CD4-positive, alpha-beta T cell treated with Interleukin-12 subunit alpha and Interleukin-12 subunit beta, for 1 hour (primary cell): Measurements from ENCODE around the gene DCBLD2.

ENCODE experiments used
- DNase-seq: peaks from one replicate; pipeline ENCODE4 v3.0.0-alpha.2; 2020

DCBLD2 gene

DNA sequence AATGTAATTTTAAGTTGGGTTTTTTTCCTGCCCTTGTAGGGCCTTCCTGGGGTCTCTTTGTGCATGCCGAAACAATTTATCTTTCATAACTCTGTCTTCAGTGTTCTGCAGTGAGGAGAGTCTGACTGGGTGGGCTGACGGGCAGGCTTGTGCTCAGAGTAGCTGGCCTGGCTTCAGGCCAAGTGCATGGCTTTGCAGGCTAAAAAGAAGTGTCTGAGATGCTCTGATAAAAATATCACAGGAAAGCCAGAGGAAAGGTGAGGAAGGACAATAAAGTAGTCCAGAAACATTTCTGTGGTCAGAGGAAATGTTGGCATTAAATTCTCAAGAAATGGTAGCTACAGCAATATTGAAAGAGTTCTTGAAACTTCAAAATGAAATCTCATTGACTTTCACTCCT, 112.8 kb downstream of the DCBLD2 start:
- no peak for DNase-seq

DNA sequence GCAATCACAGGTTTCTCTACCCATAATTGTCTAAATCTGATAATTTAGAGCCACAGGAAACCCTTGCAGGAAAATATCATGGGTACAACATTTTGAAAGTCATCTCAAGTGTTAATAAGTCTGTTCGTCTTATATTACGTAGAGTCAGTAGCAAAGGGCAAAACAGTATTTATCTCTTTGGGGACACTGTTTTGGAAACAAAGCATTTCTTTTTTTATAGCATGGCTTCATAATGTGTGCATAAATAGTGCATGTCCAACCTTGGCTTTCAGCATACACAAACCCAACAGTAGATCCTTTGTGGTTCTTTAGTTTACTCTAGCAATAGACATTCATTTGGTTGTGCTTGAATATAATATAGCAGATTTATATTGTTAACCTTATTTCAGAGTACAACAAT, 114.3 kb downstream of the DCBLD2 start:
- DNase-seq = no peak

DNA sequence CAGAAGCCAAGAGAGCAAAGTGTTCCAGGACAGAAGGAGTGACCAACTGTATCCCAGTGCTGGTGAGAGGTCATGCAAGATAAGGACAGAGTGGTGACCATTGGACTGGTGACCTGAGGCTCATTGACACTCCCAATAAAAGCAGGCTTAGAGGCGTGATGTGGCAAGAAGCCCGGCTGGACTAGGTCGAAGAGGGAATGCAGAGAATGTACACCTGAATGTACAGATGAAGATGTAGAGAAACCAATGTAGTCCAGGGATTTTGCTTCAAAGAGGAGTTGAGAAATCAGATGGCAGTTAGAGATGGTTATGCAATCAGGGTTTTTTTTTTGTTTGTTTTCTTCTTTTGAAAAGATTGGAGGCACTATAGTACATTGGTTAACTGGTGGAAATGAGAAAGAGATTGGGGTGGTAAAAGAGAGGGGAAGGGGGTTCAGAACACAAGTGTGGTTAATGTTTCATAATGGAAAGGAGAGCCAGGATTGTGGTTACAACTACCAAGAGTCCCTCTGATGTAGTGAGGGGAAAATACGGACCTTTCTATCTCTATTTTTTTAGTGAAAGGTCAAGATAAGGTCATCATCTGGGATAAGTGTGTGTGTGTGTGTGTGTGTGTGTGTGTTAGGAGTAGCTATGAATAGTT, 115.0 kb downstream of the DCBLD2 start:
- DNase-seq = no peak

DNA sequence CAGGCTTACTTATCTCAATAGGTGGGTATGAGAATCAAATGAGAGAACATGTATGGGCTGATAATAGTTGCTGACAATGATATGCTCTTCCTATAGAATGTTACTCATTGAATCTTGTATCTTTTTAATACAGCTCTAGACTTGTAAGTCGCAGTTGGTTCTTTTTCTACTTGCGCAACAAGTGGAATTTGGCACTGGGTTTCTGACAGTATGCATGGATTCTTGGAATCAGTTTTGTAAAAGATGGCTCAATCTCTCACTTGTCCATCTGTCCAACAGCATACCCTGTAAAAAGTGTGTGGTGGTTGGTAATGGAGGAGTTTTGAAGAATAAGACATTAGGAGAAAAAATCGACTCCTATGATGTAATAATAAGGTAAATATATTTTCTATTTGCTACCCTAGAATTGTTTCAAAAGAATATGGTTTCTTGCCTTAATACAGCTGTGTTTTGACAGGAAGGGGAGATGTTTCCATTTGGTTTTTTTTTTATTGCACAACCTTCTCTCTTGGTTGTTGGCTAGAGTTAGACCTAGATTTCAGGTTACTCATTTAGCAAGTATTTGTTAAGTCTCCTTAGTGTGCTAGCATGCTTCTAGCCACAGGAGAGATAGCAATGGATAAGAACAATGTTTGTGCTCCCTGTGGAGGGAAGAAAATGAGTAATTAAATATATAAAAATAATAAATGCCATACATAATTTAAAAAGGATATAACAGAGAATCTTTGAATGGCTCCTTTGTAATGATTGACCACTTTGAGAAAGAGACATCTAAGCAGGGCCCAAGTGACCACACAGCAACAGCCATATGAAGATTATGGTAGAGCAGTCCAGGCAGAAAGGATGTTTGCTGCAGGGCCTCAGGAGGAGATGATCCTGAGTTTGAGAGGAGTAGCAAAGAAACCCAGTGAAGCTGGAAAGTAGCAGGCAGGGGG, 116.6 kb downstream of the DCBLD2 start:
- DNase-seq = no peak

DNA sequence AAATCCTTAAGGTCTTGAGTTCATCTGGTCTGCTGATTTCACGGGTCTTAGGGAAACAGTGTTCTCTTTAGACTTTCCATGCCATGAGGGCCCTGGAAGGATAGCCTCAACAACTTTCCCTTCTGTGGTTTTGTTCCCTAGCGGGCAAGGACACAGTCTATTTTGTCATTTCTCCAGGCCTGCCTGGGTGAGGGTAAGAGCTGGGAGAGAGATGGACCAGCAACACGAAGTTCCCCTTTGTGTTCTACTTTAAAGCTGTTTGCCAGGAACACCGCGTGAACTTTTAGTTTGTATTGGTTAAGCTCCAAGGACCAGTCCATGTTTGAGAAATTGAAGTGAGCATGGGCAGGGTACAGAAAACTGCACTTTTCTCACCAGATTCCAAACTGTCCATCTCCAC, 117.5 kb downstream of the DCBLD2 start:
- DNase-seq = no peak

DNA sequence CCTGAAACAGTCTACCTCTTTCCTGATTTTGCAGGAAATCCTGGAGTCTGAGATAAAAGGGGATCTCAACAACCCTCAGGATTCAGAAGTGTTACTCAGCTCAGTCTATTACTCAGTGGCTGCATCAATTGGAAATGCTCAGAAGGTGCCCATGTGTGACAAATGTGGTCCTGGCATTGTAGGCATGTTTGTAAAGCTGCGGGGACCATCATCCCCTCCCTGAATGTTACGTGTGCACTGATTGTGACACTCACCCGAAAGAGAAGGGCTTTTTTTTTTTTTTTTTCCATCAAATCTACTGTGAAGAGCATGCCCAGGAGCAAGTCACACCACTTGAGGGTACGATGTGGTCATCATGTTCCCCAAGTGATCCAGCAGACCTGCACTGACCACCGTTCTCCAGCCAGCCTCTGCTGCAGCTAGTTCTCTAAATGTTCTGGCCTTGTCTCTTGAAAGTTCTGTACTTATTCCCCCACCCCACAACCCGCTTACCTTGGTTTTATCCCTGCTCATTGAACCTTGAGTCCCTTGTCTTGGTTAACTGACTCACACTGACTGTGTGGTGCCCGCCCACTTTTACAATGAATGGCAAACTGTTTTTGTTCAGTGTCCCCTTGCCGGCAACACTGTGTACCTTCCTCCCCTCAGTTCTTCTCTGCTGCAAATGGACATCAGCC, 118.5 kb downstream of the DCBLD2 start:
- DNase-seq = no peak

DNA sequence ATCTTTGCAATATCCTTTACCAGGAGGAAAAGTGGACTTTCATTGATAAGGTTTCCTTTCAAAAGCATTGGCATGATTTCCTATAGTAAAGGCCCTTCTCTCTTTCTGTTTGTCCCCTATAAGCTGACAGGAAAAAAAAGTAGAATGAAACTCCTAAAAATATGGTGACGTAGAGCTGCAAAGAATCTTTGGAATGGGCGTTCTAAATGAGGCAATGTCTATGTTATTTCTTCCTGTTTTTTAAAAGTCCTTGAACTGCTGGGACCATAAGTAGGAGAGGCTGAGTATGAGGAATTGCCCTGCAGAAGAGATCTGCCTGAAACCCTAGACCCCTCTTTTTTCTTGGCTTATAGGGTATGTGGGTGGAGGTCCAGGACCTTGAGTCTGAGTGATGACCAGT, 121.2 kb downstream of the DCBLD2 start:
- no peak for DNase-seq

DNA sequence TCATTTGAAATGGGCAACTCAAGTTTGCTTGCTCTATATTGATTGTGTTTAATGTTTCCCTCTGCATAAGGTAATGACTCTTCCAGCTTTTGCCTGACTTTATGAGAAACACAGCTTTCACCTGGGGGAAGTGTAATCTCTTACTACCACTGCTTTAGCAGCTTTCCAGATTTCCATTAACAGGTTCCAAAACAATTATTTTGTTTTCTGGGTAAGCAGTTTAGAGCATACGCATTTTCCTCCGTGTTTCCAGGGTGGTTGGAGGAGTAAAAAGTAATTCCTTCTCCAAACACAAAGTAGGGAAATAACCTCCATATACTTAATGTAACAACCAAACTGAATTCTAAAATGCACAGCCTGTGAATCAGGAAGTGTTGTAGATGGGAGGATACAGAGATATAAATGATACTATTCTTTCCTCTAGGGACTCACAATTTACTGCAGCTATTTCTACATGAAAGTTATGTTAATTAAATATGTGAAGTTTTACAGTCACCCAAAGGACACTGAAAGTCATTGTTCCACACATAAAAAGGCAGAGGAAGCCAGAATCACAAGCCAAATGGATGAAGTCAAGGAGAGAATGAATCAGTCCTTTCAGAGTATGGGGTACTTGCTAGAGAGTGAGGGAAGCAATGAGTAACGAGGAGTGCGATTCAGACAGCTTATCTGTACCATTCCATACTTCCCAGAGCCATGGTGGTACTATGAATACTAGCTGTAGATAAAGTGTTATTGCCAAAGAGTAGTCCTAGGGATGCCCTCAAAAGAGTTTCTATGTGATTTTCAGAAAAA, 121.8 kb downstream of the DCBLD2 start:
- no peak for DNase-seq

DNA sequence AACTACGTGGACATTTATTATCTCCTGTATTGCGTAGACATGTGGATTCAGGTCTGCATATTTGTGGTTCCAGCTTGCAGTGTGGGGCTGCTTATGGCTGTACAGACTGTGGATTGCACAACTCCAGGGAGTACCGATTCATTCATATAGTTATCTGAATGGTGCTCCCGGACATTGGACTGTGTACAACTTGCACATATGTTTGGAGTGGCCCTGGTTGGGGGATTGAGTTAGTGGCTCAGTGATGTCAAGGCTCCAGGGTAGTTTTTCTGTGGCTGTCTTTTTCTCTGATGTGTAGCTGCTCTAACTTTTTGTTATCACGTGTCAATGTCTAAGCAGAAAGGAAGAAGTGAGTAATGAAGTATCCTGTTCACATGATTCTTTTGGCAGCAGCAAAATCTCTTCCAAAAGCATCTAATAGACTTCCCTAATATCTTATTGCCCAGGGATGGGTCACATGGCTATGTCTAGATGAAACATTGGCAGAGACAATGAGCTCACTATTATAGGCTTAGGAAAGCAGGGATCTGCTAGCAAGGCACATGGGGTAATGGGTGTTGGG, 122.6 kb downstream of the DCBLD2 start:
- no peak for DNase-seq

DNA sequence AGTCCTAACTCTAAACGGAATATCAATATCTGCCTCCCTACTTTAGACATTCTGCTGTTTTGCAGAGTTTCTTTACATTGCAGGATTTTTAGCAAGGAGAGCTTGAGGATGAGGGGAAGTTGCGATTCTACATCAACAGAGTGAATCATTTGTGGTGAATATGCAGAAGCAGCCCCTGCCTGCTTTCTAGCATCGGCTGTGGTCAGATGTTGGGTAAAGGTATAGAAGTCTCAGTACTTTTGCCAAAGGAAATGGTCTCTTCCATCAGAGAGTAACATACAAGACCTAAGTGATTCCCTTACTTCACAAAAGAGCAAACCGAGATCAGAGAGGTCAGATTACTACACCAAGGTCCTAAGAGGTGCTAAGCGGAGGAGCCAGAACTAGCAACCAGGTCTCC, 123.1 kb downstream of the DCBLD2 start:
- no peak for DNase-seq

DNA sequence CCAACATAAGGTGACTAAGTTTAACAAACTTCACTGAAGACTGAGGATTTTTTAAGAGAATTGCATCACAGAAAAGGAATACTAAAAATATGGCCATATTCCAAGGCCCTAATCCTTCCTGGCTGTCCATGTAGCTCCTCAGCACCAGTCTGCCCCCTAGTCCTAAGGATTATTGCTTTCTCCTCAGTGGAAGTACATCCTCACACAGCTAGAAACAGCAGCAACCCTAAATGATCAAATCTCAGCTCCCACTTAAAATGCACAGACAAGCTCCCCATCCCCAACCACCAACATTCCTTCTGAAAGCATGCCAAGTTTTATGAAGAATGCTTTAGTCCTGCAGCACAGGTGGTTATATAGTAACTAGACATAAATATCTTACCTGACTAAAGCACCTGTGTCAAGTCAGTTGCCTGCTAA, 123.7 kb downstream of the DCBLD2 start:
- no peak for DNase-seq

DNA sequence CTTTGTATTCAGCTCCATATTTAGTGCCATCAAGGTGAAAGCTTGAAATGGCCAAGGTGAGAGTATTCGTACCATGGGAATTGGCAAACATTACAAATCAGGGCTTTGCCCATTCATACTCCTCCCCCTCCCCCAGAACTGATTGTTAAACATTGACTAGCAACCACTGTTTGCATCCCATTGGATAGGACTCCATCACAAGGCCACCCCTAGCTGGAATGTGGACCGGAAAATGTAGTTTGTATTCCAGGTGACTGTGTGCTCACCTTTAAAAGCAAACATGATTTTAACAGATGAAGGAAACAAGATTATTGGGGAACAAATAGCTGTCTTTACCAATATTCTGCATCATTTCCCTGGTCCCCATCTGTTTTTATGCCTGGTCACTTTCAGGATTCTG, 124.2 kb downstream of the DCBLD2 start:
- DNase-seq = no peak

DNA sequence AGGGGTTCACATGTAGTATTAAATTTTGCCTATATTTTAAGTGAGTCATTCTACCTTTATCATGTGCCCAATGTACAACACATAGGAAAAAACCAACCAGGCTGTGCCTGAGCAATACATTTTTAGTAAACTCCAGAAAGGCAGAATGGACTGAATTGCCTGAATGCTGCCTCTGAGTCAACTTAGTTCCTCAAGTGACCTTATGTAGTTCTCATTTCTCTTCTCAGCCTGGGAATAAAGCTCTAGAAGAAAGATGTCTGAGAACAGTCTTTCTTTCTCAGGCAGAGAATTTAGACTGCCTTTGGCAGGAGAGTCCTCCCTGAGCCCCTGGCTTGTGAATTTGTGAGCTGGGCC, 125.4 kb downstream of the DCBLD2 start:
- DNase-seq = no peak

DNA sequence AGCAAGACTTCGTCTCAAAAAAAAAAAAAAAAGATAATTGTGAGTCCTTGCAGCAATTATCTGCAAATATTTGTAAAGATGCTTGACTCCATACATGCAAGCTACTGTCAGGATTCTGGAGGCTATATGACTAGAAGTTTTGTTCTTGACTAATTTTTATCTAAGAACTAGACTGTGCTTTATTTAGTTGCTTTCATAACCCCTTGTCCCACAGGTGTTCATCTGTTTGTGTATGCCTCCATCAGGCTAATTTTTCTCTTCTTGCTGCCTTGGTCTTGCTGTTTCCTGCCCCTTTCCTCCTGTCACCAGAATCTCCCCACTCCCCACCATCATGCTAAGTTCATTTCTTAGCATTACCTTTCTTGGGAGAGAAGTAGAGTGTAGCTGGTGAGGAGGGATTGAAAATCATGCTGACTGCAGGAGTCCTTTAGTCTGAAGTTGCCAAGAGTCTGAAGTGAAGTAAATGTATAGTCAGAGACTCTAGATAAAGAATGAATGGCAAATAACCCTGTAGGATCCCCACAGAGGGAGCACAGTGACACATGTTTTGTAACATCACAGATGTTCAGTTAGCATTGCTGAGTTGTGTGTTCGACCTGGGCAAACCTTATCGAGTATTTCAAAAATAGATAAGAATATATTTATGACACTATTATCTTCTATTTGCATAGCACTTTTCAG, 125.9 kb downstream of the DCBLD2 start:
- DNase-seq = no peak

DNA sequence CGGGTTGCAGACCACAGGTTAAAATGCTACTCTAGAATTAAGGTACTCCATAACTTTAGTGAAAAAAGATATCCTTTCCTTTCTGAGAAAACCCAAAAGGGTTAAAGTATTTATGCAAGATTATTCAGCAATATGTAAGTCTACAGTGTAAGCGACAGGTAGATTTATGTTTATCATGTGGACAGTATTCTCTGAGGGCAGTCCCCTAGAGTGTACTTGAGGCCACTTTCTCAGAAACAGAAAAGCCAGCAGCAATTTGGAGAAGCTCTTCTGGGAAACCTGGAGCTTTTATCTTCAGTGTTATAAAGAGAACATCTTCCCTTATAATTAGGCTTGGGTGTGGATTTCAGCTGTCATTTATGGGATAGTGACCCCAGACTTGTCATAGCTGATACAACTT, 129.5 kb downstream of the DCBLD2 start:
- no peak for DNase-seq

DNA sequence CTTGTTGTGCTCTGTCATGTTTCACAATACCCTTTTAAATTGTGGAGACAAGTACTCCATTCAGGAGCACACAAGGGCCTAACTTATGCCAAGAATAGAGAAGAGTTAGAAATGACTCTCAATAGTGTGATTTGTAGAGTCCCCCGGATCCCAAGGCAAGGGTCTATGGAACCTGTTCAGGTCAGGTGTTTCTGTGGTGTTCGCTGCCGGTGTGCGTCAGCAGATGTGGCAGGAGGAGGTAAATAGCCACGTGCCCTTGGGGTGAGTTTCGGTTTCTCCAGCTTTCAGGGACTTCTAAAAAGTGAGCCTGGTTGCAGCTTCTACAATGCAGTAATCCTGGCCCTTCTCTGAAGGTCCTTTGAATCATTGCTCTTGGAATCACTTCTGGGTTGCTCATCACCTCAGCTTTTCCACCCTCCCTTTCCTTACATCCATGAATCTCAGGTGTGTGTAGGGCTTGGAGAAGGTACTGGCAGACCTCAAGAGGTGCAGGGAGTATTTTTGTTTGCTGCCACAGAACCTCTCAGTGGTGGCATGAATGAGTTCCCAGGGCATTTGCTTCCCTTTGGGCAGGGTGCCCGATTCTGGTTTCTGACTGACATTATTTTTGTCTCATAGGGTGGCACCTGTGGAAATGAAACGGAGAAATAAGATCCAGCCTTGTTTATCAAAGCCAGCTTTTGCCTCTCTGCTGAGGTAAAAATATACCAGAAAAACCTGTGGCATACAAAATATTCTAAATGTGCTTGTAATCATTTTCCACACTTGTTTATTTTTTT, 131.0 kb downstream of the DCBLD2 start:
- no peak for DNase-seq

DNA sequence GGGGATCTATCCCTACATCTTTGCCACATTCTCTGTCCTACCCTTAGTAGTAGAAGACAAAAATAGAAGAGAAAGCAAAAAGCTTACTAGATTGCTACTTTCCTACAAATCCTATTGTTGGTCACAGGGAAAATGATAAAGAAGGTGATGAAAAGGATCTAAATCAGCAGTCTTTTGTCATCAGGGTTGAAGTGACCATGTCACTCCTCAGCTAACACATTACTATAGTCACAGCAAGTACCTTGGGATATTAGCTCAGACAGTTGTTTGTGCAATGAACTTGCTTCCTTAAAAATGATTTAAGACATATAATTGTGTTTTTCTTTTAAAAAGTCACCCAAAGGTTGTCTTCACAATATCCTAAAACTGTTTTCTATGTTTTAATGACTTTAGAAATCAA, 132.0 kb downstream of the DCBLD2 start:
- no peak for DNase-seq

DNA sequence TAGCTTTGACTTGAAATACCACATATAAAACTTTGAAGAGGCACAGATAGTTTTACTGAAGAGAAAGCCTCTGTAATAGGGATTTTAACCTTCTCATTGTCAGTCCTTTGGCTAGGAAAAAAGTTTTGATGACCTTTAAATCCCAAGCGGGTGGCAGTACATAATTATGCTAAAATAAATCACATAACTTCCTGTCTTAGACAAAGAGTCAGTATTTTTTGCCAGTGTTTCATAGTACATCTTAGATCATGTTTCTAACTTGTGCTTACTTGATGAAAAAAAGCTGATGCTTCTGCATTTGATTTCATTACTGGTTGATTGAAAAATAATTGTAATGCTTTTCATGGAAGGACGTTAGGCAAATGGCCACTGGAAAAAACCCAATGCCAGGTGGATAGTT, 132.5 kb downstream of the DCBLD2 start:
- no peak for DNase-seq

DNA sequence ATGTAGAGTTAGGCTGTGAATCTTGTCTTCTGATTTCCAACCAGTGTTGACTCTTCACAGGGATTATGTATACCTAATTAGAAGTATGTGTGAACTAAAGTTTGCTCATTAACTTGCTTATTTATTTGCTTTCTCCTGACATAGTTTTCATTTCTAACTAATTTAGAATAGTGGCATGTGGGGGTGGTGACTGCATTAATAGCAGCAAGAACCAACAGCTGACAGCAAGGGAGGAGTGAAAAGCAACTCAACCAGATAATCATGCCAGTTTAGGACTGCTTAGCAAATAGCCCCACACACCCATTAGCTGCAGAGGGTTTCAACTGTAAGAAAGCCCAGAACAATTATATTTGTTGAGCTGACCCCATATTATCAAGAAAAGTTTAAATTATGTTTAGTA, 134.6 kb downstream of the DCBLD2 start:
- no peak for DNase-seq

DNA sequence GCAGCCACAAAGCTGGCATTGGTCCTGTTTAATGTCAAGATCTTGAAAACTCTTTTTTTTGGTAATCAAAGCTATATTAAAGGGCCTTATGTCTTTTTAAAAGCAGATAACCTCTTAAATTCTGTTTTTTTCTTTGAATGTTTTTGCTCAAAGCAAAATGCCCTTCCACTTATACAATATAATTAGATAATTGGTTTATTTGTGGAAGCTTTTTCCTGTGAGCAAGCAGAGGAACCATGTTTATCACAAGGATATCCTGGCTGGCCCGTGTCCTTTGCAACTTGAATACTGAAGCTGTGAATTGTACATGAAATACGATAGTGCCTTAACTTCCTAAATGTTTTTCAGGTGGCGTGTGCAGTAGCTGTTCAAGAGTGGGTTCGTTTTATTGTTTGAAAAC, 135.8 kb downstream of the DCBLD2 start:
- no peak for DNase-seq

DNA sequence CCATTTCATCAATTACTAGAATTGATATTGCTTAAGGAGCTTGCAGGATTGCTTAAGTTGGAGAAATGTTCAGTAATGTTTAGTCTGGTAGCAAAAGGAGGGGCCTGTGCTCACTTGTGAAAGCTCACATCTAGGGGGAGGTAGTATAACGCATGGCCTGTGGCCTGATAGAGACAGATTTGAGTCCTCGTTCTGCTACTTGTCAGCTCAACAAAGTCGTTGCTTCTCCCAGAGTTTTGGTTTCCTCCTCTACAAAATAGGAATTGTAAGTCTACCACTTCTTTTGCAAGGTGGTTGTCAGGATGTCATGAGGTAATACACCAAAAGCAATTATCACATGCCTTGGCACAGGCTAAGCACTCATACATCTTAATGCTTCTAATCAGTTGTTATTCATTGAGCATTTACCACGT, 137.0 kb downstream of the DCBLD2 start:
- no peak for DNase-seq
